Measurements from ENCODE around the gene CUTA. TPM values are rescaled to one million over a fixed set of nuclear protein-coding genes. Genes with fewer than 3 reads are reported as not detected.

Gene CUTA
- total and polyA plus RNA-seq, 7 donors = 102 to 193 (median 136) TPM

DNA sequence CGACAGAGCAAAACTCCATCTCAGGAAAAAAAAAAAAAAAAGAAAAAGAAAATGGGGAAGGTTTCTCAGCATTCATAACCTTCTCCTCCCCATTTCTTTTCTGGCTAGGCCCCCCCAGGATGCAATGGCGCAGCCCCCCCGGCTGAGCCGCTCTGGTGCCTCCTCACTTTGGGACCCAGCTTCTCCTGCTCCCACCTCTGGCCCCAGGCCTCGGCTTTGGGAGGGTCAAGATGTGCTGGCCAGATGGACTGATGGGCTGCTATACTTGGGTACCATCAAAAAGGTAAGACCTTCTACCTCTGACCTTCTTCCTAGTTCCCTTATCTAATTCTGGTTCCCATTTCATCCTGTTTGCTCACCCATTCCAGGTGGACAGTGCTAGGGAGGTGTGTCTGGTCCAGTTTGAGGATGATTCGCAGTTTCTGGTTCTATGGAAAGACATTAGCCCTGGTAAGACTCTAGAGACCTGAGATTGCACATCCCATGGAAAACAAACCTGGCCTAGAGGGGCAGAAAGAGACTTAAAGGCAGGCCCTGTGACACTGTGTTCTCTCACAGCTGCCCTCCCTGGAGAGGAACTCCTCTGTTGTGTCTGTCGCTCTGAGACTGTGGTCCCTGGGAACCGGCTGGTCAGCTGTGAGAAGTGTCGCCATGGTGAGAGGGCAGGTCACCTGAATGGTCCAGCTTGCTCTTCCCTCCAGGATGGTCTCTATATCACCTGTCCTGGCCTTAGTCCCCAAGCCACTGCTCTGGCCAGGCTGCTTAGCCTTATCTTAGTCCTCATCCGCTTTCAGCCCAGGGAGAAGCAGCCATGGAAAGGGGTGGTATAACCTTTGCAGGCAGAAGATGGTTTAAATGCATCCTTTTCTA lies 5.5 kb downstream of the CUTA start:
- intact Hi-C loops (cut with DNase I) = loop anchor here (10.0 kb wide), 1 partner anchor 1218 kb away; the partner anchor contains the start of genes GPSM3 and PBX2
- WGBS, 2 donors = 93 to 95% methylated on average over 10 of the region's 10 CpGs
- Histone ChIP-seq H3K4me1 (peaks cover 0 to 55% (median 41%) of the 10 kb centered on the region in 4 donors), H3K27ac (peak overlapping the region; percentile 93 to 100 (median 98)), H3K9me3 (no peaks in the 10 kb centered on the region), H3K4me3 (peak overlapping the region in 2 of 4 donors; percentile 86 to 93), H3K36me3 (peaks cover 12 to 48% (median 29%) of the 10 kb centered on the region in 4 donors), H3K27me3 (no peaks in the 10 kb centered on the region)
- TF ChIP-seq POLR2A (IDR thresholded peaks at IDR 0.05) = no peak
- TF ChIP-seq POLR2AphosphoS5 (IDR thresholded peaks at IDR 0.05) = no peak
- TF ChIP-seq EP300 (IDR thresholded peaks at IDR 0.05) = no peak
- TF ChIP-seq, protein P1, sequence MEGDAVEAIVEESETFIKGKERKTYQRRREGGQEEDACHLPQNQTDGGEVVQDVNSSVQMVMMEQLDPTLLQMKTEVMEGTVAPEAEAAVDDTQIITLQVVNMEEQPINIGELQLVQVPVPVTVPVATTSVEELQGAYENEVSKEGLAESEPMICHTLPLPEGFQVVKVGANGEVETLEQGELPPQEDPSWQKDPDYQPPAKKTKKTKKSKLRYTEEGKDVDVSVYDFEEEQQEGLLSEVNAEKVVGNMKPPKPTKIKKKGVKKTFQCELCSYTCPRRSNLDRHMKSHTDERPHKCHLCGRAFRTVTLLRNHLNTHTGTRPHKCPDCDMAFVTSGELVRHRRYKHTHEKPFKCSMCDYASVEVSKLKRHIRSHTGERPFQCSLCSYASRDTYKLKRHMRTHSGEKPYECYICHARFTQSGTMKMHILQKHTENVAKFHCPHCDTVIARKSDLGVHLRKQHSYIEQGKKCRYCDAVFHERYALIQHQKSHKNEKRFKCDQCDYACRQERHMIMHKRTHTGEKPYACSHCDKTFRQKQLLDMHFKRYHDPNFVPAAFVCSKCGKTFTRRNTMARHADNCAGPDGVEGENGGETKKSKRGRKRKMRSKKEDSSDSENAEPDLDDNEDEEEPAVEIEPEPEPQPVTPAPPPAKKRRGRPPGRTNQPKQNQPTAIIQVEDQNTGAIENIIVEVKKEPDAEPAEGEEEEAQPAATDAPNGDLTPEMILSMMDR (IDR thresholded peaks at IDR 0.05) = no peak
- DNase-seq = no peak

DNA sequence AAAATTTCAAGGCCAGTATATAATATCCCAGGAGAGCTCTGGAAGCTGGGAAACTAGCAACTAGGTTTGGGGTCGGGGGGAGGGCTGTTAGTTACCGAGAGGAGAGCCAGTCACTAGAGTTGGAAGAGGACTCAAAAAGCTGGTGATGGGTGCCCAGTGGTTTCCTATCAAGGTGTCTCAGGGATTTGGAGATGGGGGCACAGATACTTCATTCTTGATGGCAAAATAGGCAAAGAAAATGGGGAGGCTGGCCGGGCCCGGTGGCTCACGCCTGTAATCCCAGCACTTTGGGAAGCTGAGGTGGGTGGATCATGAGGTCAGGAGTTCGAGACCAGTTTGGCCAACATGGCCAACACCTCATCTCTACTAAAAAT lies 6.3 kb downstream of the CUTA start:
- Histone ChIP-seq H3K27me3 (no peaks in the 10 kb centered on the region), H3K4me3 (peak overlapping the region; percentile 86 to 99 (median 90)), H3K27ac (peak overlapping the region; percentile 93 to 100 (median 98)), H3K36me3 (peaks cover 12 to 46% (median 29%) of the 10 kb centered on the region in 4 donors), H3K4me1 (peaks cover 0 to 47% (median 34%) of the 10 kb centered on the region in 4 donors), H3K9me3 (no peaks in the 10 kb centered on the region)
- no peak for TF ChIP-seq POLR2AphosphoS5 (IDR thresholded peaks at IDR 0.05)
- TF ChIP-seq EP300 (IDR thresholded peaks at IDR 0.05) = no peak
- no peak for TF ChIP-seq POLR2A (IDR thresholded peaks at IDR 0.05)
- TF ChIP-seq, protein P1 (IDR thresholded peaks at IDR 0.05) = no peak
- DNase-seq = no peak
- 68 to 72% methylated on average over 6 of the region's 6 CpGs for WGBS, 2 donors
- intact Hi-C loops (cut with DNase I) = loop anchor here (10.0 kb wide), 1 partner anchor 1217 kb away; the partner anchor contains the start of genes GPSM3 and PBX2

DNA sequence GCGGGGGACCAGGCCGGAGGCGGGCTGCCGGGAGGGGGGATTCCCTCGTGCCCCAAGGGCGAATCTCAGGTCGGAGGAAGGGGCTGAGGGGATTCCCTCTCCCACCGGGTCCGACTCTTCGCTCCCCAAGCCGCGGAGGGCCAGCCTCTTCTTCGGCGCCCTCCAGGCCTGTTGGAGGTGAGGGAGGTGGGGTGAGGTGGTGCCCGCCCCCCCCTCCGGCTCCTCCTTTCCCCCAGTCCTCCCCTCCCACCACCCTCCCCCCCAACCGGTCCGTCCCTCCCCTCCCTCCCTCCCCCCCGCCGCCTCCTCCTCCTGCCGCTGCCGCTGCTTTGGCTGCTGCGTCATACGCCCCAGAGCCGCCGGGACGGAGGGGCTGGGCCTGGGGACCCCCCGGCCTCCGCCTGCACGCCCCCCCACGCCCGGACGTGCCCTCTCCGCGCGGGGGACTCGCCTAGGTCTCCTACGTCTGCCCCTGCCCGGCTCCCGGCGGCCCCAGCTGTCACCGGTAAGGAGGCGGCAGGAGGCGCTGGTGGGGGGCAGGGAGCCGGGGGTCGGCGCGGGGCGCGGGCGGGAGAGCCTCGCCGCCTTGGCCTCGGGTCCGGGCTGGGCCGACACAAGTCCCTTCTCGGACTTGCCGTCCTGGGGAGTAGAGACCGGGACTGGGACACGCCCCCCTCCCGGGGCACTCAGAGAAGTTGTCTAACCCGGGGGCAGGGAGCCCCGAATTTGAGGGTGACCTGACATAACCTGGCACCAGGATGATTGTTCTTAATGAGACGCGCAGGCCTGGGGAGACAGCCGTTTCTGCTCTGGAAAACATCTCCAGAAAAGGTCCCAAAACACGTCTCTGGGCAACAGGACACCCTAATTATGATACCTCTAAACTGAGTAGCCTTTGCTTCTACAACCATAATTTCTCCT lies 6.9 kb downstream of the CUTA start, which contains the start of gene PHF1:
Gene PHF1, plus strand, starts transcription at position 304 of the 921 bp plus-strand sequence. CDS start 1,250 bp downstream, outside the sequence.
- DNase-seq = no peak
- intact Hi-C loops (cut with DNase I) = loop anchor here (10.0 kb wide), 1 partner anchor 1216 kb away; the partner anchor contains the start of genes GPSM3 and PBX2
- Histone ChIP-seq H3K27ac (peak within 1 kb of the TSS; percentile 93 to 100 (median 98)), H3K4me3 (peak within 1 kb of the TSS; percentile 86 to 99 (median 90)), H3K27me3 (no peaks in the 10 kb centered on the region), H3K4me1 (peaks cover 0 to 41% (median 27%) of the 10 kb centered on the region in 4 donors), H3K9me3 (no peaks in the 10 kb centered on the region), H3K36me3 (peaks cover 12 to 40% (median 29%) of the 10 kb centered on the region in 4 donors)
- TF ChIP-seq POLR2AphosphoS5 (IDR thresholded peaks at IDR 0.05) (peak; percentile 64 to 87 (median 76)), EP300 (IDR thresholded peaks at IDR 0.05) (no peak), POLR2A (IDR thresholded peaks at IDR 0.05) (peak; percentile 13 to 28)
- TF ChIP-seq, protein P1 (IDR thresholded peaks at IDR 0.05) = no peak
- 1% methylated on average over 66 to 67 of the region's 67 CpGs for WGBS, 2 donors

DNA sequence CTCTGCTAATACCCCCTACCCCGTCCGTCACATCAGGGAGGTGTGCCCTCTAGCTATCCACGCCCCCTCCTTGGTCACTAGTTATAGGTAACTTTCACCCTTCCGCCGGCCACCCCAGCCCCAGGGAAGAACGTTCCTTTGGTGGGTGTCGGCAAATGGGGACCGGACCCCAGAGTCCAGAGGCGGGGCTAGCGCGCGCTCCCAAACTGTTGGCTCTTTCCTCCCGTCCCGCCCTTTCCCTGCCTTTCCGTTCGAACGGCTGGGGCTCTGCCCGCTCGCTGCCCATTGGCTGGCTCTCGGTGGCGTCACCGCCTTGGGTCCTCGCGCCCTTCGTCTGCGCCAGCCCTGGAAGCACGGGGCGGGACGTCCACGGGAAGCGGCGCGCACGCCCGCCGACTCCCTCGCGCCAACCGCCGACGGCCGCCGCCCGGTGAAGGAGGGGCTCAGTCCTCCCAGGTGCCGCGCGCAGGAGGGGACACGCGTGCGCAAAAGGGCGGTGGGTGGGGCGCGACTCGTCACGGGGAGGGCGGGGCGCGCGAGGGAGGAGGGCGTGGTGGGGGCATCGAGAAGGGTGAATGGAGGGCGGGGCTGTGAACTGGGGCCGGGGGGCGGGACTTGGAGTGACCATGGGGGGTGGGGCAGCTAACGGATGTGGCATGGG lies 7.7 kb downstream of the CUTA start:
- 1% methylated on average over 64 to 65 of the region's 65 CpGs for WGBS, 2 donors
- no peaks in the 10 kb centered on the region for H3K27me3 ChIP-seq
- H3K27ac ChIP-seq = peak overlapping the region; percentile 93 to 100 (median 98)
- intact Hi-C loops (cut with DNase I) = loop anchor here (10.0 kb wide), 1 partner anchor 1215 kb away; the partner anchor contains the start of genes GPSM3 and PBX2
- peaks cover 12 to 32% (median 27%) of the 10 kb centered on the region in 4 donors for H3K36me3 ChIP-seq
- peaks cover 0 to 38% (median 23%) of the 10 kb centered on the region in 4 donors for H3K4me1 ChIP-seq
- peak; percentile 99 for DNase-seq
- TF ChIP-seq POLR2A (IDR thresholded peaks at IDR 0.05) = peak in 1 of 2 donors; percentile 71
- TF ChIP-seq POLR2AphosphoS5 (IDR thresholded peaks at IDR 0.05) = peak; percentile 69 to 83 (median 78)
- TF ChIP-seq, protein P1 (IDR thresholded peaks at IDR 0.05) = no peak
- peak in 1 of 4 donors; percentile 56 for TF ChIP-seq EP300 (IDR thresholded peaks at IDR 0.05)
- H3K4me3 ChIP-seq = peak overlapping the region; percentile 86 to 99 (median 90)
- no peaks in the 10 kb centered on the region for H3K9me3 ChIP-seq
